Right atrium auricular region (tissue), 2 donors: ENCODE data around the gene GLOD5. TPM values are rescaled to one million over a fixed set of nuclear protein-coding genes. Genes with fewer than 3 reads are reported as not detected.

Experiments
- DNase-seq: peaks from one replicate; pipeline ENCODE4 v3.0.0-alpha.2; 2019; ENCODE audit warnings: low spot score
- H3K27ac ChIP-seq, 2 donors: fragments of 200-600 bp; sonication (generic); 1 replicate in 1 of 2; 2 replicates in 1 of 2; pipeline ENCODE4 v1.5.1; 2016 to 2019
- H3K27me3 ChIP-seq, 2 donors: fragments of 200-600 bp; sonication (generic); one replicate each; pipeline versions ENCODE4 v1.5.1 to v1.6.0; 2017 to 2019
- H3K36me3 ChIP-seq: fragments of 200-600 bp; sonication (generic); one replicate; pipeline ENCODE4 v1.5.1; 2016
- H3K4me1 ChIP-seq, 2 donors: fragments of 200-600 bp; sonication (generic); one replicate each; pipeline versions ENCODE4 v1.5.1 to v1.6.0; 2017 to 2019
- H3K4me3 ChIP-seq, 2 donors: fragments of 200-600 bp; sonication (generic); 1 replicate in 1 of 2; 2 replicates in 1 of 2; pipeline ENCODE4 v1.5.1; 2017 to 2019; ENCODE audit warnings: mild to moderate bottlenecking in 1 of 2, moderate library complexity in 1 of 2
- H3K9me3 ChIP-seq, 2 donors: fragments of 200-600 bp; sonication (generic); one replicate each; pipeline ENCODE4 v1.5.1; 2019
- CTCF ChIP-seq, 2 donors: fragments of 200-600 bp; sonication (generic); IDR thresholded peaks; one replicate each; pipeline ENCODE4 v1.5.1; 2019; ENCODE audit warnings: antibody characterized with exemption in 2 of 2
- total RNA-seq, 2 donors: library from RNA; depleted of rRNA; stranded (reverse); fragments of >200 nt; gene quantifications; one replicate each; pipeline ENCODE4 v1.1.0, GENCODE V29; 2016

The GLOD5 gene
- total RNA-seq, 2 donors from 2014 or later, result not detected

- Histone ChIP-seq H3K9me3 (no peaks in the 10 kb centered on the region), H3K27ac (peak overlapping the region; percentile 88 to 94), H3K4me3 (peak overlapping the region; percentile 59 to 72), H3K36me3 (no peaks in the 10 kb centered on the region), H3K27me3 (no peaks in the 10 kb centered on the region), H3K4me1 (peaks cover 0 to 5% of the 10 kb centered on the region in 2 donors)
- no peak for TF ChIP-seq CTCF (IDR thresholded peaks at IDR 0.05)
- DNase-seq, result no peak
These were observed 39.2 kb downstream of the GLOD5 start for GRCh38 chrX:48800574-48801279.

GRCh38 chrX:48801280-48802088, 39.9 kb downstream of the GLOD5 start, which contains the start of gene HDAC6:
HDAC6 (plus strand) TSS chrX:48802067; CDS start chrX:48802693, 626 bp downstream.
- Histone ChIP-seq H3K4me3 (peak within 1 kb of the TSS; percentile 60 to 72), H3K27ac (peak within 1 kb of the TSS; percentile 92 to 94), H3K9me3 (no peaks in the 10 kb centered on the region), H3K4me1 (peaks cover 0 to 5% of the 10 kb centered on the region in 2 donors), H3K27me3 (no peaks in the 10 kb centered on the region), H3K36me3 (no peaks in the 10 kb centered on the region)
- peak; percentile 96 for DNase-seq
- TF ChIP-seq CTCF (IDR thresholded peaks at IDR 0.05), result no peak

GRCh38 chrX:48802089-48802904, 40.8 kb downstream of the GLOD5 start:
- Histone ChIP-seq H3K9me3 (no peaks in the 10 kb centered on the region), H3K4me3 (peak overlapping the region; percentile 47 to 60), H3K4me1 (peaks cover 0 to 5% of the 10 kb centered on the region in 2 donors), H3K36me3 (no peaks in the 10 kb centered on the region), H3K27me3 (no peaks in the 10 kb centered on the region), H3K27ac (peak overlapping the region; percentile 90 to 92)
- peak; percentile 84 for DNase-seq
- TF ChIP-seq CTCF (IDR thresholded peaks at IDR 0.05), result no peak

GRCh38 chrX:48802905-48803200, 41.3 kb downstream of the GLOD5 start:
- Histone ChIP-seq H3K27me3 (no peaks in the 10 kb centered on the region), H3K4me1 (peaks cover 0 to 5% of the 10 kb centered on the region in 2 donors), H3K4me3 (peak overlapping the region; percentile 47 to 60), H3K27ac (peak overlapping the region; percentile 90 to 92), H3K36me3 (no peaks in the 10 kb centered on the region), H3K9me3 (no peaks in the 10 kb centered on the region)
- TF ChIP-seq CTCF (IDR thresholded peaks at IDR 0.05), result no peak
- DNase-seq, result no peak

GRCh38 chrX:48806081-48806480, 44.5 kb downstream of the GLOD5 start:
- Histone ChIP-seq H3K36me3 (peaks cover 7% of the 10 kb centered on the region), H3K27ac (no peak overlapping the region), H3K4me3 (no peak overlapping the region), H3K27me3 (no peaks in the 10 kb centered on the region), H3K9me3 (no peaks in the 10 kb centered on the region), H3K4me1 (no peaks in the 10 kb centered on the region)
- DNase-seq, result no peak
- no peak for TF ChIP-seq CTCF (IDR thresholded peaks at IDR 0.05)
